Measurements from ENCODE around the gene LRRC51. TPM values are rescaled to one million over a fixed set of nuclear protein-coding genes. Genes with fewer than 3 reads are reported as not detected.
A peak's percentile ranks its signal among the peaks of the same experiment; 100 is the strongest.

The LRRC51 gene, protein sequence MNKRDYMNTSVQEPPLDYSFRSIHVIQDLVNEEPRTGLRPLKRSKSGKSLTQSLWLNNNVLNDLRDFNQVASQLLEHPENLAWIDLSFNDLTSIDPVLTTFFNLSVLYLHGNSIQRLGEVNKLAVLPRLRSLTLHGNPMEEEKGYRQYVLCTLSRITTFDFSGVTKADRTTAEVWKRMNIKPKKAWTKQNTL
- 12.0 and 12.2 TPM in 2 replicates for total RNA-seq (2014; rRNA removed; shearing (Covaris generic))

DNA sequence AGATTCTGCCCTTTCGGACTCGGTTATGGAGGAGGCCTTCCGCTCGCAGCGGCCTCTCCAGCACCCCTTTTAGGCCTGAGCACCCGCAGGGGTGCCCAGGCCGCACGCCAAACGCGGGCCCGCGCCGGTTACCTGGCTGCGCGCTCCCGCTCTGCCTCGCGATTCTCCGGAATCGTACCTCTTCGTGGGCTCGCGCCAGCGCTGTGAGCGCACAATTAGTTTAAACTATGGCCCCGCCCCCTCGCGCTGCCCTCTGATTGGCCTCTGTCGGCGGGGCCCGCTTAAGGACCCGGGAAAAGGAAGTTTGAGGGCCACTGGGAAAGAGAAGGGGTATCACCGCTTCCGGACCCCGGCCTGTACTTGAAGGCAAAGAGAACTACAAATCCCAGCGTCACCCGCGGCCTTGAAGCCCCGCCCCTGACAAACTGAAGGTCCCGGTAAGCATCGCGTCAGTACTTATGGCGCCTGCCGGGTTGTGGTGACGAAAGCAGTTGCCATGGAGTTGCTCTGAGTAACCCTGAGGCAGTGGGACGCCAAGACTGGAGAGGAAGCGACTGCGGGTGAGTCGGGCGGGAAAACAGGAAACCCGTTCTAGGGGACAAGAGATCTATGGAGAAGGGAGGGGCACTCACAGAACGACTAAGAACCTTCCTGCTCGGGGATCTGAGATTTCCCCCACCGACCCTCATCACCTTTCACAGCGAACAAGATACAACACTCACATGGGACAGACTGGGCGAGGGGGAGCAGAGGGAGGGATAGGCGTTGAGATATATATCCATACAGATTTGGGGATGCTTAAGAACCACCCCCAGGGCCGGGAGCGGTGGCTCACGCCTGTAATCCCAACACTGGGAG lies at the start of gene LRRC51, which contains the start of gene NUMA1:
Gene LRRC51, plus strand, starts transcription at position 525 of the 858 bp plus-strand sequence. CDS start 8,234 bp downstream, outside the sequence.
Gene NUMA1, minus strand, starts transcription at position 217 of the 858 bp plus-strand sequence. CDS start 44,599 bp downstream, outside the sequence.
- DNase-seq (ENCODE audit: low read depth), result peak; percentile 100

DNA sequence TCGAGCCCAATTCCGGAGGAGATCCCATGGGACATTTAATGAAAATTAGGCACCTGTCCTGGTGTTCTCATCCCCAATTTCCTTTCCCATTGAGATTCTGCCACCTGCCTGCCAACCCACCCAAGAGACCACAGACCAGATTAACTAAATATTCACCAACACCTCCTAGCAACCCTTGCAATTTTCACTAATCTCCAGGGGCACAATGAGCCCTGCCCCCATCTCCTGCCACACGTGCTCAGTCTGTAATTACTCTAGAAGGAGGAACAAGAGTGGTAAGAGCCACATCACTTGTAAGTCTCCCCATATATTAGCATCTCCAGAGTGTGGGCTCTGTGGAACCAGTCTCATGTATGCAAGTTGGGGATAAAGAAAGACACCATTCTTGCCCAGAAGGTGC lies 44.0 kb upstream of the LRRC51 start:
- DNase-seq (ENCODE audit: low read depth), result no peak

DNA sequence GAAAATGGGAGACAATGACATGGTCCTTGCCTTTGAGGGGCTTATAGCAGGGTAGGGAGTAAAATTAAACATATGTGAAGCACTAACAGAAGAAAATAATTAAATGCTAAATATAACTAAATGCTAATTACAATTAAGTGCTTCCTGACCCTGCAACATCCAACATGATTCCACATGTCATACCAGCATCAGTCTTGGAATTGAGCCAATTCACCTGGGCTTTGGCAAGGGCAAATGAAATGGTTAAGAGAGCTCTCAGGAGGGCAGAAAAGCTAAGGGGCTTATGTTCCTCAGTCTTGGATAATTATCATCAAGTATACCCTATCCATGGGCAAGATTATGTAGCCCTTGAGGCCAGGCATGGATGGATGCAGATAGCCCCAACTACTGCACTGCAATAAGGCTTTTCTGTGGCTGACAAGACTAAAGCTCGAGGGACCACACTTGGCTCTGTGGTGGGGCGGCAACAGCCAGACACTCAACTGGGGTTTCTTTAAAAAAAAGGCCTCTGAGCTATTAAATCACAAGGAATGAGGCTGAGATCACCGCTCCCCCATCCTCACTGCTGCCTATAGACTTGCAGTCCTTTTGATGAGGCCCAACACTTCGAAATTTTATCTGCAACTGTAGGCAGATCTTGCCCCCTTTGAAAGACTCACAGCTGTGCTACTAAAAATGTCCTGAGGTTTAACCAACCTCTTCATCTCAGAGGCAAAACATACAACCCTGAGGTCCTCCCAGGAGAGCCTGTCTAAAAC lies 42.9 kb upstream of the LRRC51 start:
- DNase-seq (ENCODE audit: low read depth), result no peak

DNA sequence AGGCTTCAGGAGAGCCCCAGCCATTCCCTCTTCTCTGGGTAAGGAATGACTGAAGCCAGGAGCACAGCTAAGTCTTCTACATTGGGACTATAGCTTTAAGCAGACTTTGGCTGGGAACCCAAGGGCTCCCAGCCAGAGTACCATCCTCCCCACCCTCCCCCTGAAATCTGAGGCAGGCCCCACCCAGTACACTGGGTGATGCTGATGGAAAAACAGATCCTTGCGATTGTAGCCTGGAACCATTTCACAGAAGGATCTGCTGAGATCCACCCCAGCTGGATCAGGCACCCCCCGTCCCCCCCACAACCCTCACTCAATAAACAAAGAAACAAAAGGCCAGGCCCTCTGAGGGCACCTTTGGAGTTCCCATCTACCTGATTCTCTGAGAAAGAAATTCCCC lies 42.2 kb upstream of the LRRC51 start:
- DNase-seq (ENCODE audit: low read depth), result peak; percentile 71

DNA sequence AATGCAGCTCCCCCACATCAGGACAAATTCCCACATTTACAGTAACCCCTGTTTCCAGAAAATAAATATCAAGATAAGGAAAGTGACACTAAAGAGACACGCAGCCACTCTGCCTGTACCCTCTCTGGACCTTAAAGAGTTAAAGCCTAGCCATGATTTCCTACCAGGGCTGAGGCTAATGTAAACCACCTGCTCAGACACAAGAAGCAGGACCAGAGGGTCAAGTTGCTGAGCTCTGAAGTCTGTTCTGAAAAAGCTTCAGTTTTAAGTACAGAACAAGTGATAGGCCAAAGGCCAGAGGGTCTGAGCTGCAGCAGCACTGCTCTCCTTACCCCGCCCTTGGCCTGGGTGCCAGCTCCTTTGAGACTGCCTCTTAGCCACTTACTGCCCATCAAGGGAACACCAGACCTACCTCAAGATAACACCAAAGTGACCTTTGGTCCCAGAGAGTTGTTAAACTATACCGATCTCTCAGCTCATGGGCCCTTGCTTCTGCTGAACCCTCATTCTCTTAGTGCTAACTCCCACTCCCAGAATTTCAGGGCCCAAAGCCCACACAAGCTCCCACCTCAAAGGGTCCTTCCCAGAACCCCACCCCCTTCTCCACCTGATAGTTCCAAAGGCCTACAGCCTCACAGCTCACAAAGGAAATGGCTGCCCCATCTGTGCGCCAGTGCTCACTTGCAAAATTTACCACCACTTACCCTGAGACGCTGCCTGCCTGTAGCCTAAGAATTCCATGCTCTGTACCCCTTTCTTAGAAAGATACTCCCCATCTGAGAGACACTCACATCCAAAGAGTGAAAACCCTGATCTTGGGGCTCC lies 41.4 kb upstream of the LRRC51 start:
- DNase-seq (ENCODE audit: low read depth), result peak; percentile 36

DNA sequence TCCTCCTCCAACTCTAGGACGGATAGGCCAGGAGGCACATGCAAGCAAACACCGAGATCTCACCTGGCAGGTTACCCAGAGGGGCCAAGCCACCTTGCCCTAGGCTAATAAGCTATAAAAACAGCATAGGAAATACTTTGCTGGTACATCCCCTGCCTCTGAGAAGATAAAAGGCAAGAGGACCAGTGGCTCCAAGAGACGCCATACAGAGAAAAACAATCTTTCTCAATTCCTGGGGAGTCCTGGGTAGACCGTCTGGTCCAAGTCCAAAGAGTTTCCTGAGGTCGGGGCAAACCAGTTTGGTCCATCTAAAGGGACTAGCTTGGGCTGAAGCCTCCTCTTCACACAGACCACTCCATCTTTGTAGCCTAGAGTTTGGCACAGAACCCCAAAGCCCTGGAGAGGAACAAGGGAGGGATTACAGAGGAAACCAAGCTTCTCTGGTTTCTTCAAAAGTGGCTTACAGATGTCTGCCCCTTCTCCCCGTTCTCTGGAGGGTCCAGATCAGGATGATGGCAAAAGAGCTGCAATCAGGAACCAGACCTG lies 40.7 kb upstream of the LRRC51 start:
- no peak for DNase-seq (ENCODE audit: low read depth)

DNA sequence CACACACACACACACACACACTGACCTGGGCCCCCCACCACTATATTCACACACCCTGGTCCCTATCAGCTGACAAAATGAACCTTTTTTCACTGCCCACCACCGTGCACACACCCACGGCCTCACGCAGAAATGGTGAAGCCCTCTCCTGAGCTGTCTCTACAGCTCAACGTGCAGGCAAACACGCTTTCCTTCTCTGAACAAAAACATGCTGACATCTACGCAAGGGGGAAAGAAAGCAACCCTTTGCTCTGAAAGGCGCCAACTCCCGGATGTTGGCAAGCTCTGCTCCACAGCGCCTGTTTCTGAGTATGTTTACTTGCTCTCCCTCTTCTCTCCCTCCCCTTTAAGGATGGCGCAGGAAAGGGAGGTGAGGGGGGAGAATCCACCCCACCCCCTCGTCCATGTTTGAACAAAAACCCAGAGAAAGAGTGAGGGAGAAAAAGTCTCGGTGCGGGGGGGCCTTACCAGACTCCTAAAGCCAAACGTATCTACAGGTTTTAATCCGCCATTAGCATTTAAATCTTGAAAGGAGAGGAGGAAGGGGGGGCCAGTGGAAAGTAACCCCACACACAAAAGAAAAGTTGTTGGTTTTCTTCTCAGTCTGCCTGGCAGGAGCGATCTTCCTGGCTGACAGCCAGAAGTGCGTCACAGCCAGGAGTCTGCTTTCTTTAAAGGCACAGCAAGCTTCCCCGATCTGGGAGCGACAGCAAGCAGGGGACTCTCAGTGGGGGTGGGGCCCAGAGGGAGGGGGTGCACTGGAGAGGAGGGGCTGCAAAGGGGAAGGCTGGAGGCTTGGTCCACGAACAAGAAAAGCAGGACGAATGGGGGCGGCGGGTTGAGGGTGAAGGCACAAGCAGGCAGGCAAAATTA lies 39.9 kb upstream of the LRRC51 start:
- peak; percentile 91 for DNase-seq (ENCODE audit: low read depth)

DNA sequence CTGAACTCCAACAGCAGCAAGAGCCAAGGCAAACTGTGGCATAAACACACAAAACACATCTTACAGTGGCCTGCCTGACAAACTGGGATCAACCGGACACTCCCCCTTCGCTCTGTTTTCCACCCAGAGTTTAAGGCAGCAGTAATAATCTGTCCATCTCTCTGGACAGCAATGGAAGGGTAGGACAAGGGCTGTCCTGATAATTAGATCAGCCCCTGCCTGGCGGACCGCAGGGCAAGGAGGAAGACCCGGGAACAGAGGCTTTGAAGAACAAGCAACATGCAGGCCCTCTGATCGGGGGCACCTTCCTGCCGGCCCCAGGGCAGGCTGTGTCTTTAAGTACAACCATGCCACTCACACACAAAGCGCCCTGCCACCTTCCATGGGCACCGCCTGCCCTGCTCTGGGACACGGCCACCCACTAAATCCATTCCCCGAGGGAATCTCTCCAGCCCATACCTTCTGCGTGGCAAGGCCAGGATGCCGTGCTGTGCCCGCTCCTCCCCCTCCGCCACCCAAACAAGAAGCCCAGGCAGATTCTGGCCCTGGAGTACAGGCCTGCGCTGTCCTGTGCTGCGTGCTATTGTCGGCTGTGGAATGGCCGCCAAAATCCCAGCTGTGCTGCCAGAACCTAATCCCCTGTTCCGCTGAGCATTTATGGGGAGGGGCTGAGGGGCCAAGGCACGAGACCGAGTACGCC lies 39.1 kb upstream of the LRRC51 start:
- DNase-seq (ENCODE audit: low read depth), result peak; percentile 79

DNA sequence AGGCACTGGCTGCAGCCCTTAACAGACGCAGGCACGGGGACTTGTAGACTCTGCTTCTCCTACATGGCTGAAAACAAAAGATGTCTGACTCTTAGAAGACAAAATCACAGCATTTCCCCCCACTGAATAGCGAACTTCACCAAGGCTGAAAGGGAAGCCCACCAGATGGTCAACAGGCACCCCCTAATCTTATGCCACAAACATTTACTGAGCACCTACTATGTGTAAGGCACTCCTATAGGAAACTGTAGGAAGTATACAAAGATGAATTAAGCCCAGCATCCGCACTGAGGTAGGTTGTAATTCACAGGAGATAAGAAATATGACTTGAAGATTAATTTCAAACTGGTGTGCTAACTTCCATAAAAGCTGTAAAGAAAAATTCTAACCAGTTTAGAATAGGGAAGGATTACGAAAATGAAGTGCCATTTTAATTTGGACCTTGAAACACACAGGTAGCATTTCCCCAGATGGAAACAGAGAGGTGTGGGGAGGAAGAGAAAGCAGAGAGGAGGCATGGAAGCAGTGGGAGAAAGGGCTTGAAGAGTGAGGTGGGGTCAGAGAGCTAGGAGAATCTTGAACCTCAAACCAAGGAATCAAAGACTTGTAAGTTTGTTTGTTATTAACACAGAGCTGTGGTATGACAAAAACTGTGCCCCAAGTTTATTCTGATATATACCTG lies 38.4 kb upstream of the LRRC51 start:
- no peak for DNase-seq (ENCODE audit: low read depth)

DNA sequence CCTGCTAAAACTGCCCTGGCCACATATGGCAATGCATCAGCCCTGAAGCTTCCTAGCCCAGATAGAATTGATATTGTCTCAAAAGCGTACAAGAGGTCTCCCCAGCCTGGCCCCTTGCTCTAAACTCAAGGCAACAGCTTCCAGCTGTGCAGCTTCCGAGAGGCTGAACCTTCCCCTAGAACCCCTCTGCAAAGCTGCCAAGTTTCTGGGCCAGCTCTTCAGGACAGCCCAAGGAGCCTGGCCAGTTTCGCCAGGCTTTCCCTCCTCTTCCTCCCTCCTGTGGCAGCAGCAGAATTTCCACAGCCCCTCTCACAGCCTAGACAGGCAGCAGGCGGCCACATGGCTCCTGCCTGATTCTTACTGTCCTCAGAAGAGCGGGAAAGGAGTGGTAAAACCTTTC lies 34.8 kb upstream of the LRRC51 start:
- no peak for DNase-seq (ENCODE audit: low read depth)

DNA sequence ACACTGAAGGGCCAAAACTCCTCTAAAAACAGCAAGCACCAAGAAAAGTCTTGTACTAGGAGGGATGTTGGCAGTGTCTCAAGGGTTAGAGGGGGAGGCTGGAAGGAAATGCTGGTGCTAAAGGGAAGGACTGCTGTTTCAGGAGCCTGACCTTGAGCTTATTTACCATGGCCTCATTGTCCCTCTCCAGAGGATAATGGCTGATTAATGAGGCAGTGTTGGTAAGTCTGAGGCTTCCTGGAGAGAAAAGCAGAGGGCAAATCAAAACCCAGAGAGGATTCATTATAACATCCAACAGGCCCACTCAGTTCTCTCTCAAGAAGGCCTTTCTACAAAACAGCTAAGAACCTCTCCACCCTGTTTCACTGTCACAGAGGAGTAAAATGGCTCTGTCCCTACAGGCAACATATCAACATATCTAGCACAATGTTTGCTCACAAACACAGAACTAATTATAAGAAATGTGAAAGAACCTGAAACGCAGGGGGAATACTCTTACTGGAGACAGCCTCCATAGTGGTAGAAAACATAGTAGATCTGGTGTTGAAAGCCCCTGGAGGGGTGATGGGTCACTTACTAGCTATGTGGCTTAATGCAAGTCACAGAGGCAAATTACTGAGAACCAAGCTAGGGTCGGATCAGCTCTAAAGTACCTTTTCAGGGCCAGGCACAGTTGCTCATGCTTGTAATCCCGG lies 31.7 kb upstream of the LRRC51 start:
- DNase-seq (ENCODE audit: low read depth), result no peak

DNA sequence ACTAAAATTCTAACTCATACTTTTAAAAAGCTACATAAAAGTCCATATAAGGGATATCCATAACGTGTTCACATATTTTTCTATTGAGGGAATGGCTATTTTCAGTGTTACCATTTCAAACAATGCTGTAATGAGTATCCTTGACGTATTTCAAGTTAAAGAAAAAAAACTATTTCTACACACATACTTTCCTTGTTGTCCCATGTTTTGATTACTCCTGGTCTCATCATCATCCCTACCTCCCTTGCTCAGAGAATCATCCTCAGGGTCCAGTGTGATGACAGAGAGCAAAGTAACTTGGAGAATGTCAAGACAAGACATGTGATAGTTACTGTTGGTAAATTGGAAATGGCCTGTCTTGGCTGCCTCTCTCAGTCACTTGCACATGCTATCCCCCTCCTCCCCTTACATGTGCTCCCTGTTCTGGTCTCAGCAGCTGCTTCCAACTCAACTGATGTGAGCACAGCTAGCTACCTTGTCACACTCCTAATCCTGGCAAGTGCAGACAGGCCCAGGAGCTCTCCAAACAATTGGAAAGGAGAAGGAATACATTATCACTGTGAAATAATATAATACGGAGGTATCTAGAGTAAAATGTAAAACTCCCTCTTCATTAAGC lies 22.1 kb upstream of the LRRC51 start:
- no peak for DNase-seq (ENCODE audit: low read depth)

DNA sequence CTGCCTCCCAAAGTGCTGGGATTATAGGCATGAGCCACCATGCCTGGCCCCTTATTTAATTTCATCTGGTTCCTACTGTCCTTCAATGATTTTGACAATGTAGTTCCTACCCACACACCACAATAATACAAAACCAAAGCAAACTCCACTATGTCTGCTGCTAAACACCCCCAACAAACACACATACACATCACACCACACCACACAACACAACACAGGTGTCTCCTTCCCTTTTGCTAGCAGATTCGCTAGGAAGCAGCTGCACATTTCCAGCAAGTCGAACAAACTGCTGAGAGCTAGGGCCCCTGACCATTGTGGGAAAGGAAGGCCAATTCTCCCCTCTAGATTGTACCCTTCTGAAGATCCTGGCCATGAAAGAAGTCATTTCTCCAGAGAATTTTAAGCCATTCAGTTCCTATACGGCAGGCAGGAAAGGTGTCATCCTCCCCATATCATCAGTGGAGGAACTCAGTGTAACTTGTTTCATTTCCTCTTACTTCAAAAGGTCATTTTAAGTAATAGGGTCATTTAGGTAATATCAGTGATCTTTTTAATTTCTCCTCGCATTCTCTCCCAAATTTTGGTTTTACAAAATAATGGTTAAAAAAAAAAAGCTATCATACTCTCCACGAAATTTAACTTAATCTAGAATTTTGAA lies 18.8 kb upstream of the LRRC51 start:
- no peak for DNase-seq (ENCODE audit: low read depth)

DNA sequence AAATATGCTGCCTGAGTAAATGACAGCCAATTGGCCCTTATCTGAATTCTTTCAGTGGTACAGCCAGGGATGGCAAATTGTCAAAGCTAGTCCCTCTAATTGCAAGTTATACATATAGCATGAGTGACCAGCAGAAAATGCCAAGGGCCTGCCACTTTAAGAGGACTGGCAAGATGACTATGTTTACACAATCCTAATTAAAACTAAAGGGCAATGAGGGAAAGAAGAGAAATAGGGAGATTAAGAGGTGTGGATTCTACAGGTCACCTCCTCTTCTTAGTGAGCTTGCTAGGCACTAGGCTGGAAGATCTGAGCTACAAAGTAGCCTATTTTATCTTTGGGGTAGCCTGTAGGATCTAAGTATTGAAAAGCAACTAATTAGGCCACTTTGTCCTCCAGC lies 13.8 kb upstream of the LRRC51 start:
- DNase-seq (ENCODE audit: low read depth), result no peak

DNA sequence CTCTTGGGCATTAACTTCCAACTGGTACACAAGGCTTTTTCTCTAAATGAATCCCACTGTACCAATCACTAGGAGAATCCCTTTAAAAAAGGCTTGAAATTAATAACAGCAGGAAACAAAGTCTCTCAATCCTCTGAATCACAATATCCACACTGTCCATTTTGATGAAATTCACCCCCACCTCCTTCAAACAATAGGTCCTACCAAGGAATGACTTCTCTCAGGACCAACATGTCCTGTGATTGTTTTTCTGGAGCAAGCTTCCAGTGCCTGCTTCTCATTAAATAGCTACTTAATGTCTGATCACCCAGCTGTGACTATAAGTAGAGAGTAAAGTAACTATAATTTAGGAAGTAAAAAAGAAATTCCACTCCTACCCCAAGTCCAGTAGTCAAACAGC lies 13.4 kb upstream of the LRRC51 start:
- DNase-seq (ENCODE audit: low read depth), result no peak

DNA sequence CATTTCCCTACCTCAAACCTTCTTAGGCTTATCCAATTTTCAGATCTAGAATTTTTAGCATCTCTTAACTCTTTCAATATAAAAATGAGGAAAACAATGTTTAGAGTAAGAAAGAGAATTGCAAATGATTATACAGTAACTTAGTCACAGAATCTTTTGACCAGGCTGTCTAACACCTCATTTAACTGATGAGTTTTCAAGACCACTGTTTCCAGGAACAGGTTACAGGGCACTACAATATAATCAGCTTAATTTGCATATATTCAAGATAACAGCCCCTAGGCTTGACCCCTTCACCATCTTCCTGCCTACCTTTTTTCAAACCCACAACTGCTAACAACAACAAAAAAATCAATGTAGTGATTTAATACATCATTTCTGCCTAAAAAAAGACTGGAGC lies 13.0 kb upstream of the LRRC51 start:
- no peak for DNase-seq (ENCODE audit: low read depth)

DNA sequence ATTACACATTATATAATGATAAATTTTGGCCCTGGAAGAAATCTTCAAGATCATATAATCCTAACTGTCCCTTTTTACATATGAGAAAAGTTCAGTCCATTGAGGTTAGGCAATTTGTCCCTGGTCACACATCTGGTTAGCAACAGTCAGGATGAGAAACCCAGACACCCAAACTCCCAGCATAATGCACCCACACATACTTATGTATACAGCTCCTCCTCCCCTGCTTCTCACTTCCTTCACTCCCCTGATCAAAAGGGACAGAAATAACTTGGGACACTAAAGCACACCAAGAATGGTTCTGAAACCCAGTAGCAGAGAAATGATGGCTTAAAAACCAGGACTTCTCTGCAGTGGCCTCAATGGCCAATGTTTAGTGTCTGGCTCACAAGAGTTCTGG lies 11.4 kb upstream of the LRRC51 start:
- peak; percentile 27 for DNase-seq (ENCODE audit: low read depth)
